Measurements from ENCODE around the gene GLIPR2. TPM values are rescaled to one million over a fixed set of nuclear protein-coding genes. Genes with fewer than 3 reads are reported as not detected.

The GLIPR2 gene
- total and polyA plus RNA-seq, 2 donors (not counting 3 experiments of a cell fraction or from before 2014, with no cell fraction given): 22.0 to 42.4 TPM

DNA sequence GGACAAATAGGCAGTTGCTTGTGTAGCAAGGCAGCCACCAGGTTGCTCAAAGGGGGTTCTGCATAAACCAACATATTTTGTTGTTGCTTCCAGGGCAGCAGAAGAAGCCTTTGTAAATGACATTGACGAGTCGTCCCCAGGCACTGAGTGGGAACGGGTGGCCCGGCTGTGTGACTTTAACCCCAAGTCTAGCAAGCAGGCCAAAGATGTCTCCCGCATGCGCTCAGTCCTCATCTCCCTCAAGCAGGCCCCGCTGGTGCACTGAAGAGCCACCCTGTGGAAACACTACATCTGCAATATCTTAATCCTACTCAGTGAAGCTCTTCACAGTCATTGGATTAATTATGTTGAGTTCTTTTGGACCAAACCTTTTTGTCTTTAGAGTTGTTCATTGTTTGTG lies 75.0 kb downstream of the GLIPR2 start:
- peaks cover 29% of the 10 kb centered on the region for H3K4me1 ChIP-seq (ENCODE audit: control insufficient read depth, extremely low read depth, insufficient read depth, low read length)
- ChIA-PET POLR2A (no interaction called here), CTCF (no interaction called here)
- H3K36me3 ChIP-seq (ENCODE audit: control insufficient read depth in 2 of 2, extremely low read depth in 1 of 2, insufficient read depth in 2 of 2, low read length in 2 of 2): peaks cover 38 to 52% of the 10 kb centered on the region in 2 experiments
- H3K9me1 ChIP-seq (replicated peaks; ENCODE audit: control insufficient read depth, extremely low read depth, insufficient read depth, low read length): no peaks in the 10 kb centered on the region
- H3K9me3 ChIP-seq (replicated peaks; ENCODE audit: control insufficient read depth, insufficient read depth, low read length): no peaks in the 10 kb centered on the region
- BruUV-seq (replicated peaks): TSS peak; percentile 56
- no peak overlapping the region for H3K9ac ChIP-seq (replicated peaks; ENCODE audit: extremely low read depth, insufficient read depth, low read length)
- H3K4me2 ChIP-seq (ENCODE audit: insufficient read depth, low read length): no peak overlapping the region
- H3K27me3 ChIP-seq (ENCODE audit: control insufficient read depth in 2 of 2, insufficient read depth in 2 of 2, low read length in 2 of 2): no peaks in the 10 kb centered on the region
- dilution Hi-C loops (cut with MboI; ENCODE audit: extremely low pct_ligation_motif_present, low sequenced_read_pairs) (no loop called here), intact Hi-C loops (cut with micrococcal nuclease) (no loop called here)
- no peak overlapping the region for H2AFZ ChIP-seq (ENCODE audit: low read depth, low read length)
- FAIRE-seq (no peak), DNase-seq (ENCODE audit: low read depth, low spot score) (no peak)
- H3K27ac ChIP-seq (ENCODE audit: insufficient read depth, low read depth, low read length): no peak overlapping the region
- no peak overlapping the region for H3K4me3 ChIP-seq (replicated peaks in 1 of 3; ENCODE audit: insufficient read depth in 1 of 3, low read depth in 1 of 3, low read length in 3 of 3)
- no peaks in the 10 kb centered on the region for H4K20me1 ChIP-seq (replicated peaks; ENCODE audit: control insufficient read depth, extremely low read depth, insufficient read depth, low read length)
- TF ChIP-seq, protein P1, sequence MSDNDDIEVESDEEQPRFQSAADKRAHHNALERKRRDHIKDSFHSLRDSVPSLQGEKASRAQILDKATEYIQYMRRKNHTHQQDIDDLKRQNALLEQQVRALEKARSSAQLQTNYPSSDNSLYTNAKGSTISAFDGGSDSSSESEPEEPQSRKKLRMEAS (IDR thresholded peaks at IDR 0.05; ENCODE audit: insufficient read depth, insufficient read length): no peak
- TF ChIP-seq POLR2A (IDR thresholded peaks at IDR 0.05; ENCODE audit: low read depth, low read length): no peak
- no peak for TF ChIP-seq FOS (IDR thresholded peaks at IDR 0.05; ENCODE audit: borderline replicate concordance, insufficient read depth, low read length)
- no peak for TF ChIP-seq JUN (IDR thresholded peaks at IDR 0.05; ENCODE audit: borderline replicate concordance, insufficient read depth, insufficient read length, low read depth)
- peaks cover 56% of the 10 kb centered on the region for H3K79me2 ChIP-seq (ENCODE audit: control insufficient read depth, insufficient read depth, low read length)

GRCh38 chr9:36213387-36213786 lies 76.9 kb downstream of the GLIPR2 start:
- Histone ChIP-seq H3K4me2 (ENCODE audit: insufficient read depth, low read length) (no peak overlapping the region), H3K4me3 (replicated peaks in 1 of 3; ENCODE audit: insufficient read depth in 1 of 3, low read depth in 1 of 3, low read length in 3 of 3) (no peak overlapping the region), H3K9ac (replicated peaks; ENCODE audit: extremely low read depth, insufficient read depth, low read length) (no peak overlapping the region), H2AFZ (ENCODE audit: low read depth, low read length) (no peak overlapping the region), H3K79me2 (ENCODE audit: control insufficient read depth, insufficient read depth, low read length) (peaks cover 48% of the 10 kb centered on the region), H4K20me1 (replicated peaks; ENCODE audit: control insufficient read depth, extremely low read depth, insufficient read depth, low read length) (no peaks in the 10 kb centered on the region), H3K9me1 (replicated peaks; ENCODE audit: control insufficient read depth, extremely low read depth, insufficient read depth, low read length) (no peaks in the 10 kb centered on the region), H3K9me3 (replicated peaks; ENCODE audit: control insufficient read depth, insufficient read depth, low read length) (no peaks in the 10 kb centered on the region), H3K4me1 (ENCODE audit: control insufficient read depth, extremely low read depth, insufficient read depth, low read length) (peaks cover 10% of the 10 kb centered on the region), H3K27ac (ENCODE audit: insufficient read depth, low read depth, low read length) (no peak overlapping the region), H3K36me3 (ENCODE audit: control insufficient read depth in 2 of 2, extremely low read depth in 1 of 2, insufficient read depth in 2 of 2, low read length in 2 of 2) (peaks cover 41 to 50% of the 10 kb centered on the region in 2 experiments), H3K27me3 (ENCODE audit: control insufficient read depth in 2 of 2, insufficient read depth in 2 of 2, low read length in 2 of 2) (no peaks in the 10 kb centered on the region)
- CTCF ChIA-PET: interaction anchor here (1.2 to 1.4 kb wide), 2 partner anchors 9 to 115 kb away, joined by 3 to 4 read pairs; no protein-coding TSS in a partner anchor
- peak; percentile 71 for FAIRE-seq
- DNase-seq (ENCODE audit: low read depth, low spot score): no peak
- dilution Hi-C loops (cut with MboI; ENCODE audit: extremely low pct_ligation_motif_present, low sequenced_read_pairs): no loop called here
- POLR2A ChIA-PET: no interaction called here
- no TSS peak for BruUV-seq (replicated peaks)
- TF ChIP-seq CTCF (IDR thresholded peaks at IDR 0.05; ENCODE audit: extremely low read depth in 1 of 2, insufficient read depth in 1 of 2, low read depth in 1 of 2, low read length in 2 of 2): no peak
- no peak for TF ChIP-seq MYC (IDR thresholded peaks at IDR 0.05; ENCODE audit: low read depth, low read length)
- no peak for TF ChIP-seq EZH2 (IDR thresholded peaks at IDR 0.05; ENCODE audit: borderline replicate concordance, low read depth, low read length, severe bottlenecking)
- no peak for TF ChIP-seq JUN (IDR thresholded peaks at IDR 0.05; ENCODE audit: borderline replicate concordance, insufficient read depth, insufficient read length, low read depth)
- no peak for TF ChIP-seq GATA2 (IDR thresholded peaks at IDR 0.05; ENCODE audit: insufficient read depth, insufficient read length, low read depth, low read length)
- TF ChIP-seq POLR2A (IDR thresholded peaks at IDR 0.05; ENCODE audit: low read depth, low read length): no peak
- TF ChIP-seq FOS (IDR thresholded peaks at IDR 0.05; ENCODE audit: borderline replicate concordance, insufficient read depth, low read length): no peak
- TF ChIP-seq POLR2AphosphoS5 (IDR thresholded peaks at IDR 0.05; ENCODE audit: insufficient read depth, low read depth, low read length): no peak
- TF ChIP-seq, protein P1 (IDR thresholded peaks at IDR 0.05; ENCODE audit: insufficient read depth, insufficient read length): no peak
- intact Hi-C loops (cut with micrococcal nuclease): no loop called here
